ENCODE measurements around the gene MRLN.

Gene MRLN

DNA sequence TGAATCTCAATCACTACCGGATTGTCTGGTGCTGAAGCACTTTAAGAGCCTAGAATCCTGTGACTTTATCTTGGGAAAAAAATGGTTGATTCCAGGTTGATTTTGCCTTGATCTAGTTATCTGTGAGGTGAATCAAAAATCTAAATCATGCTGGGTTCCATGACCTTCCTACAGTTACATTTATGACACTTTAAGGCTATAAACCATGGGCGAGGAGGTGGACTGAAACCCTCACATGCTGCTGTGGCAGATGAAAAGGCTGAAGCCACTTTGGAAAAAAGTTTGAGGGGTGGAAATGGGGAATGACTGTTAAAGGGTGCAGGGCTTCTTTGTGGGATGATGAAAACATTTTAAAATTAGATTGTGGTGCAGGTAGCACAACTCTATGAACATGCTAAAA lies 61.1 kb downstream of the MRLN start:
- no peaks in the 10 kb centered on the region for H3K36me3 ChIP-seq (ENCODE audit: control insufficient read depth, insufficient read depth, low read length)
- no peaks in the 10 kb centered on the region for H3K4me1 ChIP-seq (ENCODE audit: control insufficient read depth, insufficient read depth, low read length)
- H3K27me3 ChIP-seq (ENCODE audit: control insufficient read depth, insufficient read depth, low read length) = no peaks in the 10 kb centered on the region
- H3K27ac ChIP-seq (ENCODE audit: low read depth, low read length) = no peak overlapping the region
- no peak overlapping the region for H3K4me3 ChIP-seq (ENCODE audit: low read length)
- no peak overlapping the region for H3K9ac ChIP-seq (ENCODE audit: low read length)

DNA sequence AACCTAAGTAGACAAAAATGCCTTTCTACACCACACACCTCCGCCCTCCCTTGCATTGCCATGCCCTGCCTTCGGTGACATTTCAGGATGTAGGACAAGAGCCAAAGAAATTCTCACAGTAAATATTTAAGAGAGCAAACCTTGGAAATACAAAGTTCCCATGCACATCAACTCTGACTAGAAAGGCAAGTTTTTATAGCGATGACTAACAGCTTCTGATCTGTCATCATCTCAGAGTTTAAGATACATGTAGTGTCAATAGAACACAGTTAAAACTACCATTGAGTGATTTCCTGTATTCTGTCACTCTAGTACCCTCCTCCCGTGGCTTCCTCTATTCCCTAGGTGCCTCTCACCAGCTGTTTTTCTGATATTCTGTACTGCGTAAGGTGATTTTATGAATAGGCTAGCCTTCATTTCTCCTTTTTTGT lies 64.3 kb downstream of the MRLN start:
- Histone ChIP-seq H3K9ac (ENCODE audit: low read length) (no peak overlapping the region), H3K27ac (ENCODE audit: low read depth, low read length) (no peak overlapping the region), H3K36me3 (ENCODE audit: control insufficient read depth, insufficient read depth, low read length) (no peaks in the 10 kb centered on the region), H3K4me3 (ENCODE audit: low read length) (no peak overlapping the region), H3K4me1 (ENCODE audit: control insufficient read depth, insufficient read depth, low read length) (no peaks in the 10 kb centered on the region), H3K27me3 (ENCODE audit: control insufficient read depth, insufficient read depth, low read length) (no peaks in the 10 kb centered on the region)

DNA sequence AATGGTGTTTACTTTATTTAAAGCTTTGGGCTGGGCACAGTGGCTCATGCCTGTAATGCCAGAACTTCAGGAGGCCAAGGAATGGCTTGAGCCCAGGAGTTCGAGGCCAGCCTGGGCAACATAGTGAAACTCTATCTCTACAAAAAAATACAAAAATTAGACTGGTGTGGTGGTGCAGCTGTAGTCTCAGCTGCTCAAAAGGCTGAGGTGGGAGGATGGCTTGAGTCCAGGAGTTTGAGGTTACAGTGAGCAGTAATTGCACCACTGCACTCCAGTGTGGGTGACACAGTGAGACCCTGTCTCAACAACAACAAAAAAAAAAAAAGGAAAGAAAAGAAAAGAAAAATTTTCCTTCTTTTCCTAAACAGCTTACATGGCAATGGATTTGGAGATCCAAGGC lies 65.6 kb downstream of the MRLN start:
- Histone ChIP-seq H3K27ac (ENCODE audit: low read depth, low read length) (no peak overlapping the region), H3K27me3 (ENCODE audit: control insufficient read depth, insufficient read depth, low read length) (no peaks in the 10 kb centered on the region), H3K4me3 (ENCODE audit: low read length) (no peak overlapping the region), H3K9ac (ENCODE audit: low read length) (no peak overlapping the region), H3K36me3 (ENCODE audit: control insufficient read depth, insufficient read depth, low read length) (no peaks in the 10 kb centered on the region), H3K4me1 (ENCODE audit: control insufficient read depth, insufficient read depth, low read length) (no peaks in the 10 kb centered on the region)

Data from rectal smooth muscle tissue (tissue), 1 donor.